HepG2 (cell line): ENCODE results near the gene ATP8B1. TPM values are rescaled to one million over a fixed set of nuclear protein-coding genes. Genes with fewer than 3 reads are reported as not detected.

ENCODE experiments used
- BCL3 ChIP-seq: sonication (generic); formaldehyde crosslinking; IDR thresholded peaks from 2 replicates; pipeline ENCODE4 v1.5.1; 2020; ENCODE audit warnings: mild to moderate bottlenecking, missing genetic modification reagents, moderate library complexity
- BRD4 ChIP-seq: sonication (generic); formaldehyde crosslinking; IDR thresholded peaks from 2 replicates; pipeline ENCODE4 v1.4.0; 2020; ENCODE audit warnings: missing genetic modification reagents
- CHCHD3 ChIP-seq: sonication (generic); formaldehyde crosslinking; IDR thresholded peaks from 2 replicates; pipeline ENCODE4 v1.8.0; 2022; ENCODE audit warnings: mild to moderate bottlenecking, missing genetic modification reagents, moderate library complexity
- CREM ChIP-seq, 2 experiments: sonication (generic) in 1 of 2; formaldehyde crosslinking in 1 of 2; IDR thresholded peaks; 2 replicates each; pipeline versions ENCODE4 v1.4.0 to v1.6.1; 2016 to 2020; ENCODE audit warnings: antibody characterized with exemption in 1 of 2, mild to moderate bottlenecking in 1 of 2, missing genetic modification reagents in 1 of 2
- DNMT3B ChIP-seq: conservative IDR thresholded peaks from 2 replicates; pipeline ENCODE4 v1.6.1; 2016; ENCODE audit warnings: missing biosample characterization, control low read depth
- EHMT2 ChIP-seq: fragments of 200-600 bp; sonication (generic); IDR thresholded peaks from 2 replicates; pipeline ENCODE4 v1.7.0; 2017; ENCODE audit warnings: antibody characterized with exemption, low read depth, low read length, borderline replicate concordance
- GABPB1 ChIP-seq: IDR thresholded peaks from 2 replicates; pipeline ENCODE4 v1.6.1; 2016; ENCODE audit warnings: mild to moderate bottlenecking, missing genetic modification reagents, moderate library complexity, missing compliant biosample characterization
- HES4 ChIP-seq: sonication (generic); formaldehyde crosslinking; IDR thresholded peaks from 2 replicates; pipeline ENCODE4 v1.9.0; 2021; ENCODE audit warnings: mild to moderate bottlenecking, missing genetic modification reagents, borderline replicate concordance
- MATR3 ChIP-seq: sonication (generic); formaldehyde crosslinking; IDR thresholded peaks from 2 replicates; pipeline ENCODE4 v1.4.0; 2020; ENCODE audit warnings: missing genetic modification reagents
- TIGD3 ChIP-seq: sonication (generic); formaldehyde crosslinking; IDR thresholded peaks from 2 replicates; pipeline ENCODE4 v1.5.1; 2020; ENCODE audit warnings: mild to moderate bottlenecking, missing genetic modification reagents, borderline replicate concordance
- ZFP1 ChIP-seq: IDR thresholded peaks from 2 replicates; pipeline ENCODE4 v1.6.1; 2016
- ZNF329 ChIP-seq: sonication (generic); formaldehyde crosslinking; IDR thresholded peaks from 2 replicates; pipeline ENCODE4 v1.9.0; 2021; ENCODE audit warnings: low read depth, mild to moderate bottlenecking, missing genetic modification reagents
- polyA plus RNA-seq, 8 experiments: library from polyadenylated mRNA; depleted of rRNA in 3 of 8; stranded (reverse) in 7 of 8; unstranded in 1 of 8; fragments of >200 nt; fragmentation: Illumina TruSeq in 4 of 8; extraction: Trizol in 4 of 8; gene quantifications; 2 replicates each; pipeline versions ENCODE4 v1.2.1 to v1.2.3, GENCODE V29; 2011 to 2016; ENCODE audit warnings: low read depth in 4 of 8, missing spikeins in 1 of 8, mixed read lengths in 1 of 8; ENCODE audit not compliant: insufficient read depth in 1 of 8
- total RNA-seq, 5 experiments: library from RNA; depleted of rRNA; stranded (reverse); fragments of >200 nt; fragmentation: Illumina TruSeq; extraction: Trizol; gene quantifications; 2 replicates each; pipeline ENCODE4 v1.2.3, GENCODE V29; 2016; ENCODE audit warnings: low read depth in 1 of 5
- TF ChIP-seq, protein P1 (sequence below): sonication (generic); formaldehyde crosslinking; IDR thresholded peaks from 2 replicates; pipeline ENCODE4 v1.4.0; 2020; ENCODE audit warnings: missing genetic modification reagents, mild to moderate bottlenecking, borderline replicate concordance
- TF ChIP-seq, protein P2 (sequence below): sonication (generic); formaldehyde crosslinking; IDR thresholded peaks from 2 replicates; pipeline ENCODE4 v1.4.0; 2020; ENCODE audit warnings: mild to moderate bottlenecking, missing genetic modification reagents, borderline replicate concordance
- TF ChIP-seq, protein P3 (sequence below): sonication (generic); formaldehyde crosslinking; IDR thresholded peaks from 2 replicates; pipeline ENCODE4 v1.8.1; 2023; ENCODE audit warnings: mild to moderate bottlenecking, missing genetic modification reagents, borderline replicate concordance

ATP8B1 gene
- total and polyA plus RNA-seq, 2 of the 13 experiments (the other 11 are each of a cell fraction or from before 2014, with no cell fraction given) = 2.8 to 4.0 TPM

GRCh38 chr18:57803103-57803969, at the start of gene ATP8B1 (continued):
- TF ChIP-seq, protein P1, sequence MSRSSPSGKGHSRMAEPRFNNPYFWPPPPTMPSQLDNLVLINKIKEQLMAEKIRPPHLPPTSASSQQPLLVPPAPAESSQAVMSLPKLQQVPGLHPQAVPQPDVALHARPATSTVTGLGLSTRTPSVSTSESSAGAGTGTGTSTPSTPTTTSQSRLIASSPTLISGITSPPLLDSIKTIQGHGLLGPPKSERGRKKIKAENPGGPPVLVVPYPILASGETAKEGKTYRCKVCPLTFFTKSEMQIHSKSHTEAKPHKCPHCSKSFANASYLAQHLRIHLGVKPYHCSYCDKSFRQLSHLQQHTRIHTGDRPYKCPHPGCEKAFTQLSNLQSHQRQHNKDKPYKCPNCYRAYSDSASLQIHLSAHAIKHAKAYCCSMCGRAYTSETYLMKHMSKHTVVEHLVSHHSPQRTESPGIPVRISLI (CRISPR knock-in tag) = no peak
- TF ChIP-seq DNMT3B (CRISPR knock-in tag) (no peak), CHCHD3 (0 out of 2 replicates have a peak, but pooled peaks have one; percentile 27), ZNF329 (0 out of 2 replicates have a peak, but pooled peaks have one; percentile 31), GABPB1 (CRISPR knock-in tag) (peak; percentile 30; the same call in 1 of the 2 replicates), ZFP1 (CRISPR knock-in tag) (no peak), CREM (IDR thresholded peaks at IDR 0.05) (no peak), CREM (CRISPR knock-in tag; IDR thresholded peaks at IDR 0.05) (no peak), TIGD3 (0 out of 2 replicates have a peak, but pooled peaks have one; percentile 35), BCL3 (CRISPR knock-in tag) (peak; percentile 24; the same call in 1 of the 2 replicates), EHMT2 (no peak), MATR3 (CRISPR knock-in tag) (no peak), HES4 (CRISPR knock-in tag) (no peak; the same call in 1 of the 2 replicates), BRD4 (CRISPR knock-in tag) (0 out of 2 replicates have a peak, but pooled peaks have one; percentile 29)
- TF ChIP-seq, protein P2, sequence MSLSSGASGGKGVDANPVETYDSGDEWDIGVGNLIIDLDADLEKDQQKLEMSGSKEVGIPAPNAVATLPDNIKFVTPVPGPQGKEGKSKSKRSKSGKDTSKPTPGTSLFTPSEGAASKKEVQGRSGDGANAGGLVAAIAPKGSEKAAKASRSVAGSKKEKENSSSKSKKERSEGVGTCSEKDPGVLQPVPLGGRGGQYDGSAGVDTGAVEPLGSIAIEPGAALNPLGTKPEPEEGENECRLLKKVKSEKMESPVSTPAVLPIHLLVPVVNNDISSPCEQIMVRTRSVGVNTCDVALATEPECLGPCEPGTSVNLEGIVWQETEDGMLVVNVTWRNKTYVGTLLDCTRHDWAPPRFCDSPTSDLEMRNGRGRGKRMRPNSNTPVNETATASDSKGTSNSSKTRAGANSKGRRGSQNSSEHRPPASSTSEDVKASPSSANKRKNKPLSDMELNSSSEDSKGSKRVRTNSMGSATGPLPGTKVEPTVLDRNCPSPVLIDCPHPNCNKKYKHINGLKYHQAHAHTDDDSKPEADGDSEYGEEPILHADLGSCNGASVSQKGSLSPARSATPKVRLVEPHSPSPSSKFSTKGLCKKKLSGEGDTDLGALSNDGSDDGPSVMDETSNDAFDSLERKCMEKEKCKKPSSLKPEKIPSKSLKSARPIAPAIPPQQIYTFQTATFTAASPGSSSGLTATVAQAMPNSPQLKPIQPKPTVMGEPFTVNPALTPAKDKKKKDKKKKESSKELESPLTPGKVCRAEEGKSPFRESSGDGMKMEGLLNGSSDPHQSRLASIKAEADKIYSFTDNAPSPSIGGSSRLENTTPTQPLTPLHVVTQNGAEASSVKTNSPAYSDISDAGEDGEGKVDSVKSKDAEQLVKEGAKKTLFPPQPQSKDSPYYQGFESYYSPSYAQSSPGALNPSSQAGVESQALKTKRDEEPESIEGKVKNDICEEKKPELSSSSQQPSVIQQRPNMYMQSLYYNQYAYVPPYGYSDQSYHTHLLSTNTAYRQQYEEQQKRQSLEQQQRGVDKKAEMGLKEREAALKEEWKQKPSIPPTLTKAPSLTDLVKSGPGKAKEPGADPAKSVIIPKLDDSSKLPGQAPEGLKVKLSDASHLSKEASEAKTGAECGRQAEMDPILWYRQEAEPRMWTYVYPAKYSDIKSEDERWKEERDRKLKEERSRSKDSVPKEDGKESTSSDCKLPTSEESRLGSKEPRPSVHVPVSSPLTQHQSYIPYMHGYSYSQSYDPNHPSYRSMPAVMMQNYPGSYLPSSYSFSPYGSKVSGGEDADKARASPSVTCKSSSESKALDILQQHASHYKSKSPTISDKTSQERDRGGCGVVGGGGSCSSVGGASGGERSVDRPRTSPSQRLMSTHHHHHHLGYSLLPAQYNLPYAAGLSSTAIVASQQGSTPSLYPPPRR = peak; percentile 52; the same call in 1 of the 2 replicates
- TF ChIP-seq, protein P3, sequence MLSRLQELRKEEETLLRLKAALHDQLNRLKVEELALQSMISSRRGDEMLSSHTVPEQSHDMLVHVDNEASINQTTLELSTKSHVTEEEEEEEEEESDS (CRISPR knock-in tag) = no peak
